Activated CD8-positive, alpha-beta memory T cell treated with anti-CD3 and anti-CD28 coated beads for 1 hour (primary cell): Measurements from ENCODE around the gene ZNHIT3.

ENCODE experiments used
- DNase-seq, 2 donors: peaks; one replicate each; pipeline ENCODE4 v3.0.0-alpha.2; 2020; ENCODE audit warnings: low read depth in 1 of 2; ENCODE audit errors: extremely low read depth in 1 of 2

ZNHIT3 gene

GRCh38 chr17:36545077-36545464 lies 58.6 kb downstream of the ZNHIT3 start:
- DNase-seq = no peak
